GM21723 (cell line): ENCODE data around the gene ELMO1.
A peak's percentile ranks its signal among the peaks of the same experiment; 100 is the strongest.

ENCODE experiments used
- ATAC-seq: cut with Tn5 transposase; IDR thresholded peaks from one replicate; pipeline ENCODE4 v1.9.1; 2021; ENCODE audit warnings: mild to moderate bottlenecking, moderate library complexity; ENCODE audit not compliant: unreplicated experiment

ELMO1 gene

GRCh38 chr7:37376386-37376785 is 72.3 kb downstream of the ELMO1 start:
- ATAC-seq = no peak

GRCh38 chr7:37372750-37373149 is 75.9 kb downstream of the ELMO1 start:
- no peak for ATAC-seq

GRCh38 chr7:37371755-37372154 is 76.9 kb downstream of the ELMO1 start:
- no peak for ATAC-seq

- no peak for ATAC-seq
Observed at GRCh38 chr7:37369906-37370305, 78.8 kb downstream of the ELMO1 start.

GRCh38 chr7:37368540-37368939 is 80.1 kb downstream of the ELMO1 start:
- no peak for ATAC-seq

- ATAC-seq = no peak
Observed at GRCh38 chr7:37367010-37367409, 81.7 kb downstream of the ELMO1 start.

- no peak for ATAC-seq
Observed at GRCh38 chr7:37366445-37366844, 82.2 kb downstream of the ELMO1 start.

GRCh38 chr7:37365405-37365804 is 83.3 kb downstream of the ELMO1 start:
- ATAC-seq = no peak

GRCh38 chr7:37364856-37365255 is 83.8 kb downstream of the ELMO1 start:
- no peak for ATAC-seq

GRCh38 chr7:37363536-37364491 is 84.8 kb downstream of the ELMO1 start:
- no peak for ATAC-seq

- ATAC-seq = no peak
Observed at GRCh38 chr7:37362802-37363201, 85.9 kb downstream of the ELMO1 start.

GRCh38 chr7:37360484-37360883 is 88.2 kb downstream of the ELMO1 start:
- no peak for ATAC-seq

- ATAC-seq = no peak
Observed at GRCh38 chr7:37359662-37360444, 88.8 kb downstream of the ELMO1 start.

- ATAC-seq = no peak
Observed at GRCh38 chr7:37359180-37359579, 89.5 kb downstream of the ELMO1 start.

- no peak for ATAC-seq
Observed at GRCh38 chr7:37357637-37357996, 91.0 kb downstream of the ELMO1 start.

- ATAC-seq = no peak
Observed at GRCh38 chr7:37356911-37357636, 91.6 kb downstream of the ELMO1 start.

- ATAC-seq = peak; percentile 47
Observed at GRCh38 chr7:37354656-37355131, 94.0 kb downstream of the ELMO1 start.

- ATAC-seq = no peak
Observed at GRCh38 chr7:37353949-37354655, 94.6 kb downstream of the ELMO1 start.

GRCh38 chr7:37352974-37353948 is 95.4 kb downstream of the ELMO1 start:
- peak; percentile 55 for ATAC-seq
